ENCODE results near the gene KRT85. TPM values are rescaled to one million over a fixed set of nuclear protein-coding genes. Genes with fewer than 3 reads are reported as not detected.
A peak's percentile ranks its signal among the peaks of the same experiment; 100 is the strongest.

The KRT85 gene
- total RNA-seq, 1 experiment from 2014 or later, result not detected

DNA sequence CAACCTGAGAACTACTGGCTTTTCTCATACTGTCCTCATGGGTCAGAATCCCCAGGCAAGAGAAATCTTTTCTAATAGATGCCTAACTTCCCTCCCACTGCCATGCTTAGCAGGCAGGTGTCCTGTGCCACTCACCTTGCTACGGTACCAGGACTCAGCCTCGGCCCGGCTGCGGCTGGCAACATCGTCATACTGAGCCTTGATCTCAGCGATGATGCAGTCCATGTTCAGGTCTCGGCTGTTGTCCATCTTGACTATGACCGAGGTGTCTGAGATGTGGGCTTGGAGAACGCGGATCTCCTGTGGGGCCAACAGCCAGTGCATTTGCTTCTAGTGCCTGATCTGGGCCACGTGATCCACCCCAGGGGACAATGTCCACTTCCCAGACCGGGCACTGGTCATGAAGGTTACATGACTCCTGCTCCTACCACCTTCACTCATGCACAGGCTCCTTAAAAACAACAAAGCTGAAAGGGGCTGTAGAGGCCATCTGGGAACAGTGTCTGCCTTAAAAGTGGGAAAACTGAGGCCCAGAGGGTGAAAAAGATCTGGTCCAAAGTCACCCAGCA lies 4.1 kb downstream of the KRT85 start:
- POLR2A ChIA-PET (ENCODE audit: unreplicated experiment), result no interaction called here
- no peaks in the 10 kb centered on the region for H3F3A ChIP-seq (ENCODE audit: insufficient read depth, low read depth)
- no peaks in the 10 kb centered on the region for H3K79me2 ChIP-seq (ENCODE audit: low read depth)
- no peaks in the 10 kb centered on the region for H3K9me3 ChIP-seq (ENCODE audit: insufficient read depth, low read depth)
- no peaks in the 10 kb centered on the region for H3K9me2 ChIP-seq (ENCODE audit: insufficient read depth)
- CTCF ChIA-PET, result no interaction called here
- no peak for DNase-seq
- H3K27me3 ChIP-seq (ENCODE audit: insufficient read depth, low read depth), result no peaks in the 10 kb centered on the region
- no peak overlapping the region for H3K4me3 ChIP-seq
- H4K20me1 ChIP-seq (ENCODE audit: insufficient read depth), result no peaks in the 10 kb centered on the region
- BruUV-seq (replicated peaks), result no TSS peak
- intact Hi-C loops (cut with micrococcal nuclease; ENCODE audit: unreplicated experiment), result no loop called here
- H3K4me2 ChIP-seq, result no peak overlapping the region
- no peaks in the 10 kb centered on the region for H3K36me3 ChIP-seq (ENCODE audit: low read depth)
- TF ChIP-seq, protein P1, sequence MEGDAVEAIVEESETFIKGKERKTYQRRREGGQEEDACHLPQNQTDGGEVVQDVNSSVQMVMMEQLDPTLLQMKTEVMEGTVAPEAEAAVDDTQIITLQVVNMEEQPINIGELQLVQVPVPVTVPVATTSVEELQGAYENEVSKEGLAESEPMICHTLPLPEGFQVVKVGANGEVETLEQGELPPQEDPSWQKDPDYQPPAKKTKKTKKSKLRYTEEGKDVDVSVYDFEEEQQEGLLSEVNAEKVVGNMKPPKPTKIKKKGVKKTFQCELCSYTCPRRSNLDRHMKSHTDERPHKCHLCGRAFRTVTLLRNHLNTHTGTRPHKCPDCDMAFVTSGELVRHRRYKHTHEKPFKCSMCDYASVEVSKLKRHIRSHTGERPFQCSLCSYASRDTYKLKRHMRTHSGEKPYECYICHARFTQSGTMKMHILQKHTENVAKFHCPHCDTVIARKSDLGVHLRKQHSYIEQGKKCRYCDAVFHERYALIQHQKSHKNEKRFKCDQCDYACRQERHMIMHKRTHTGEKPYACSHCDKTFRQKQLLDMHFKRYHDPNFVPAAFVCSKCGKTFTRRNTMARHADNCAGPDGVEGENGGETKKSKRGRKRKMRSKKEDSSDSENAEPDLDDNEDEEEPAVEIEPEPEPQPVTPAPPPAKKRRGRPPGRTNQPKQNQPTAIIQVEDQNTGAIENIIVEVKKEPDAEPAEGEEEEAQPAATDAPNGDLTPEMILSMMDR (conservative IDR thresholded peaks at IDR 0.05), result no peak
- no peak for TF ChIP-seq EZH2 (IDR thresholded peaks at IDR 0.05; ENCODE audit: low read depth)
- H3K27ac ChIP-seq, result no peak overlapping the region
- no peak overlapping the region for H2AFZ ChIP-seq
- no peaks in the 10 kb centered on the region for H3K4me1 ChIP-seq (replicated peaks; ENCODE audit: insufficient read depth)

GRCh38 chr12:52362118-52362726 lies 5.1 kb downstream of the KRT85 start:
- no peaks in the 10 kb centered on the region for H3K79me2 ChIP-seq (ENCODE audit: low read depth)
- H3K27me3 ChIP-seq (ENCODE audit: insufficient read depth, low read depth), result no peaks in the 10 kb centered on the region
- intact Hi-C loops (cut with micrococcal nuclease; ENCODE audit: unreplicated experiment), result no loop called here
- no peak overlapping the region for H3K4me3 ChIP-seq
- H3K4me1 ChIP-seq (replicated peaks; ENCODE audit: insufficient read depth), result no peaks in the 10 kb centered on the region
- BruUV-seq (replicated peaks), result no TSS peak
- H3K36me3 ChIP-seq (ENCODE audit: low read depth), result no peaks in the 10 kb centered on the region
- H3K9me2 ChIP-seq (ENCODE audit: insufficient read depth), result no peaks in the 10 kb centered on the region
- no peak overlapping the region for H3K27ac ChIP-seq
- no peak overlapping the region for H3K4me2 ChIP-seq
- POLR2A ChIA-PET (ENCODE audit: unreplicated experiment), result no interaction called here
- no peak overlapping the region for H2AFZ ChIP-seq
- CTCF ChIA-PET, result interaction anchor here (0.7 to 0.9 kb wide), 3 partner anchors 16 to 204 kb away, joined by 3 to 9 read pairs (median 4); no protein-coding TSS in a partner anchor
- no peaks in the 10 kb centered on the region for H4K20me1 ChIP-seq (ENCODE audit: insufficient read depth)
- no peaks in the 10 kb centered on the region for H3K9me3 ChIP-seq (ENCODE audit: insufficient read depth, low read depth)
- no peak for DNase-seq
- TF ChIP-seq EZH2 (IDR thresholded peaks at IDR 0.05; ENCODE audit: low read depth), result no peak
- TF ChIP-seq, protein P1 (conservative IDR thresholded peaks at IDR 0.05), result peak; percentile 41; the same call in 1 of the 2 replicates
- no peaks in the 10 kb centered on the region for H3F3A ChIP-seq (ENCODE audit: insufficient read depth, low read depth)

GRCh38 chr12:52361553-52361952 lies 5.7 kb downstream of the KRT85 start:
- H3K27me3 ChIP-seq (ENCODE audit: insufficient read depth, low read depth), result no peaks in the 10 kb centered on the region
- DNase-seq, result no peak
- no peak overlapping the region for H3K27ac ChIP-seq
- no peaks in the 10 kb centered on the region for H3K79me2 ChIP-seq (ENCODE audit: low read depth)
- POLR2A ChIA-PET (ENCODE audit: unreplicated experiment), result no interaction called here
- no peaks in the 10 kb centered on the region for H3K4me1 ChIP-seq (replicated peaks; ENCODE audit: insufficient read depth)
- H3K9me2 ChIP-seq (ENCODE audit: insufficient read depth), result no peaks in the 10 kb centered on the region
- TF ChIP-seq, protein P1 (conservative IDR thresholded peaks at IDR 0.05), result no peak
- TF ChIP-seq EZH2 (IDR thresholded peaks at IDR 0.05; ENCODE audit: low read depth), result no peak
- no peaks in the 10 kb centered on the region for H3K9me3 ChIP-seq (ENCODE audit: insufficient read depth, low read depth)
- H3F3A ChIP-seq (ENCODE audit: insufficient read depth, low read depth), result no peaks in the 10 kb centered on the region
- H4K20me1 ChIP-seq (ENCODE audit: insufficient read depth), result no peaks in the 10 kb centered on the region
- H3K4me2 ChIP-seq, result no peak overlapping the region
- intact Hi-C loops (cut with micrococcal nuclease; ENCODE audit: unreplicated experiment), result no loop called here
- BruUV-seq (replicated peaks), result no TSS peak
- H3K36me3 ChIP-seq (ENCODE audit: low read depth), result no peaks in the 10 kb centered on the region
- CTCF ChIA-PET, result interaction anchor here (0.6 to 0.9 kb wide), 4 partner anchors 15 to 228 kb away, joined by 3 to 9 read pairs (median 4); no protein-coding TSS in a partner anchor
- H2AFZ ChIP-seq, result no peak overlapping the region
- H3K4me3 ChIP-seq, result no peak overlapping the region

All from PC-9 (cell line).